ENCODE measurements around the gene GDF2. TPM values are rescaled to one million over a fixed set of nuclear protein-coding genes. Genes with fewer than 3 reads are reported as not detected.

Gene GDF2
- total and polyA plus RNA-seq, 10 of the 15 experiments (the other 5 are each of a cell fraction or from before 2014, with no cell fraction given) = not detected

- Histone ChIP-seq H4K20me1 (ENCODE audit: control insufficient read depth, insufficient read depth) (no peaks in the 10 kb centered on the region), H2AFZ (ENCODE audit: control insufficient read depth, low read depth, low read length) (no peak overlapping the region), H3K36me3 (ENCODE audit: control insufficient read depth in 2 of 2, insufficient read depth in 2 of 2, low read length in 1 of 2) (no peaks in the 10 kb centered on the region), H3K27ac (ENCODE audit: control insufficient read depth, insufficient read depth) (no peak overlapping the region), H3K9me3 (replicated peaks; ENCODE audit: control insufficient read depth, insufficient read depth, low read length) (no peaks in the 10 kb centered on the region), H3K79me2 (ENCODE audit: control insufficient read depth, insufficient read depth, low read length) (no peaks in the 10 kb centered on the region), H3K27me3 (replicated peaks in 1 of 2; ENCODE audit: control insufficient read depth in 2 of 2, insufficient read depth in 2 of 2, low read length in 1 of 2) (no peaks in the 10 kb centered on the region; a peak in 1 of 4 replicates), H3K4me1 (ENCODE audit: control insufficient read depth, insufficient read depth, low read length) (no peaks in the 10 kb centered on the region), H3K9ac (ENCODE audit: control insufficient read depth, insufficient read depth, low read length) (no peak overlapping the region), H3K4me2 (ENCODE audit: control insufficient read depth, insufficient read depth) (no peak overlapping the region), H3K4me3 (no peak overlapping the region)
- ChIA-PET POLR2A (no interaction called here), RAD21 (ENCODE audit: unreplicated experiment) (no interaction called here), CTCF (no interaction called here), SMC1A (ENCODE audit: uncharacterized antibody, unreplicated experiment) (interaction anchor here (0.6 kb wide), 1 partner anchor 206 kb away, joined by 3 read pairs; no protein-coding TSS in a partner anchor)
- TF ChIP-seq PRDM15 (CRISPR knock-in tag; IDR thresholded peaks at IDR 0.05) (no peak), ATF7 (IDR thresholded peaks at IDR 0.05; ENCODE audit: low read depth) (no peak), CEBPB (IDR thresholded peaks at IDR 0.05; ENCODE audit: borderline replicate concordance in 1 of 2, low read depth in 2 of 2, low read length in 2 of 2) (no peak), TARDBP (IDR thresholded peaks at IDR 0.05; ENCODE audit: borderline replicate concordance) (no peak), KAT2A (conservative IDR thresholded peaks at IDR 0.05; ENCODE audit: control insufficient read depth, low read depth, low read length) (no peak), SREBF2 (IDR thresholded peaks at IDR 0.05; ENCODE audit: low read length) (no peak), HDGF (IDR thresholded peaks at IDR 0.05) (no peak), ZNF217 (IDR thresholded peaks at IDR 0.05) (no peak), STAT1 (conservative IDR thresholded peaks at IDR 0.05) (no peak), FOXM1 (IDR thresholded peaks at IDR 0.05; ENCODE audit: low read depth, low read length) (no peak), SIN3A (IDR thresholded peaks at IDR 0.05; ENCODE audit: low read depth, low read length) (no peak), IKZF2 (IDR thresholded peaks at IDR 0.05) (no peak), USF2 (IDR thresholded peaks at IDR 0.05; ENCODE audit: borderline replicate concordance, low read depth, low read length) (no peak), FOXK2 (IDR thresholded peaks at IDR 0.05) (no peak)
- WGBS (ENCODE audit: insufficient coverage, insufficient replicate concordance, low lambda C conversion rate, missing lambda C conversion rate) = 41% methylated on average over 34 of the region's 36 CpGs
- in situ Hi-C loops (cut with MboI) = no loop called here
- intact Hi-C loops (cut with micrococcal nuclease; ENCODE audit: unreplicated experiment) = no loop called here
- no TSS peak for BruUV-seq (replicated peaks)
- ATAC-seq (no peak), DNase-seq (ENCODE audit: low read depth, low spot score) (no peak), FAIRE-seq (no peak)
Measured at GRCh38 chr10:47348661-47349470, 26.6 kb downstream of the GDF2 start.

Measured in GM12878 (cell line).